Natural killer cell treated with Interleukin-12 subunit alpha and Interleukin-12 subunit beta and Interleukin-15 and Interleukin-18, amount 100 ng/mL, for 72 hours (primary cell): ENCODE results near the gene SLC12A6. TPM values are rescaled to one million over a fixed set of nuclear protein-coding genes. Genes with fewer than 3 reads are reported as not detected.
A peak's percentile ranks its signal among the peaks of the same experiment; 100 is the strongest.

ENCODE experiments used
- ATAC-seq, 2 donors: fragments of 150-1000 bp; cut with Tn5 transposase in 1 of 2; sonication (Bioruptor Pico), chemical (Tn5 transposase) in 1 of 2; 2 replicates each; pipeline ENCODE4 v1.10.0; 2021
- DNase-seq: peaks from one replicate; pipeline ENCODE4 v3.0.0; 2022; ENCODE audit warnings: low spot score
- H3K27ac Mint-ChIP-seq, 2 donors: 1 replicate in 1 of 2; 2 replicates in 1 of 2; pipeline ENCODE4 v1.8.0; 2022; ENCODE audit warnings: mixed read lengths in 2 of 2, mild to moderate bottlenecking in 1 of 2, moderate library complexity in 1 of 2
- H3K27me3 Mint-ChIP-seq, 2 donors: 1 replicate in 1 of 2; 2 replicates in 1 of 2; pipeline ENCODE4 v1.8.0; 2022; ENCODE audit warnings: mixed read lengths in 2 of 2
- H3K36me3 Mint-ChIP-seq: one replicate; pipeline ENCODE4 v1.8.0; 2022; ENCODE audit warnings: mixed read lengths
- H3K4me1 Mint-ChIP-seq, 2 donors: 1 replicate in 1 of 2; 2 replicates in 1 of 2; pipeline ENCODE4 v1.8.0; 2022; ENCODE audit warnings: low read depth in 2 of 2, mixed read lengths in 2 of 2, mild to moderate bottlenecking in 1 of 2
- H3K4me3 Mint-ChIP-seq: one replicate; pipeline ENCODE4 v1.8.0; 2022; ENCODE audit warnings: mixed read lengths
- H3K9me3 Mint-ChIP-seq: 2 replicates; pipeline ENCODE4 v1.8.0; 2022; ENCODE audit warnings: mixed read lengths
- total RNA-seq, 2 donors: library from RNA; stranded (reverse); gene quantifications; one replicate each; pipeline ENCODE4 v1.2.3, GENCODE V29; 2022

SLC12A6 gene
- total RNA-seq, 2 donors from 2014 or later = 49.5 to 67.3 TPM

DNA sequence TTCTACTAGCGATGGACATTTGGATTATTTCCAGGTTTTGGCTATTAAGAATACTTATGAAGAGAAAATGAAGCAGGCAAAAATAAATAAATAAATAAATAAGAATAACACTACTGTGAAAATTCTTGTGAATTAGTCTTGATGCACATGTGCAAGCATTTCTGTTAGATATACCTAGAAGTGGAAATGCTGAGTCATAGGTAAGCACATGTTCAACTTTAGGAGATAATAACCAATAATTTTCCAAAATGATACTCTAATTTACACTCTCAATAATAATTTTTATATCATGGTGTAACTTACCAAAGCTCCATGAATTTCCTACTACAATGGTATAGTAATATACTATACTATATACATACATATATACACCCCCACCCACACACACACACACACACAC, 89.4 kb downstream of the SLC12A6 start:
- no peaks in the 10 kb centered on the region for H3K4me1 Mint-ChIP-seq
- DNase-seq = no peak
- H3K4me3 Mint-ChIP-seq = no peak overlapping the region
- H3K27ac Mint-ChIP-seq = no peak overlapping the region
- no peaks in the 10 kb centered on the region for H3K27me3 Mint-ChIP-seq
- H3K9me3 Mint-ChIP-seq = no peaks in the 10 kb centered on the region
- H3K36me3 Mint-ChIP-seq = peaks cover 26% of the 10 kb centered on the region
- no peak for ATAC-seq

DNA sequence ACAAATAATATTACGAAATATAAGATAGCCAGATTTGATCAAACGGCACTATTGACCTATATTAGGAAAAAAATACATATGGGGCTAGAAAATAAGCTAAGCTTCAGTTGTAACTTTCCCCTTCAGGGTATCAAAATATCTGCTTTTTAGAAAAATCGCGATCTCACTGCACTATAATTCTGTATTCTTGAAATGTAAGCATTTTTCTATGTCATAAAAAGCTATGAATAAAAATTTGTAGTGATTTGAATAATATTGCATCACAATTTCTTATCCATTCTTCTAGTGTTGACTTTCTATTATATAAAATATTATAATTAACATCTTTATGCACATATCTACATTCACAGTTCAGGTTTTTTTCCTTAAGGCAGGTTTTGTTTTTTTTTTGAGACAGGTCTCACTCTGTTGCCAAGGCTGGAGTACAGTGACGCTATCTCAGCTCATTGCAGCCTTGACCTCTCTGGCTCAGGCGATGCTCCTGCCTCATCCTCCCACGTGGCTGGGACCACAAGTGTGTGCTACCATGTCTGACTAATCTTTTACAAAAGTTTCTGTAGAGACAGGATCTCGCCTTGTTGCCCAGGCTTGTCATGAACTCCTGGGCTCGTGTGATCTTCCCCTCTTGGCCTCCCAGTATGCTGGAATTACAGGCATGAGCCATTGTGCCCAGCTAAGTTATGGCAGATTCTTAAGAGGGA, 91.2 kb downstream of the SLC12A6 start:
- Mint-ChIP-seq H3K9me3 (no peaks in the 10 kb centered on the region), H3K36me3 (peaks cover 13% of the 10 kb centered on the region), H3K27ac (no peak overlapping the region), H3K27me3 (no peaks in the 10 kb centered on the region), H3K4me1 (no peaks in the 10 kb centered on the region), H3K4me3 (no peak overlapping the region)
- ATAC-seq (peak in 1 of 2 donors; percentile 53), DNase-seq (no peak)

DNA sequence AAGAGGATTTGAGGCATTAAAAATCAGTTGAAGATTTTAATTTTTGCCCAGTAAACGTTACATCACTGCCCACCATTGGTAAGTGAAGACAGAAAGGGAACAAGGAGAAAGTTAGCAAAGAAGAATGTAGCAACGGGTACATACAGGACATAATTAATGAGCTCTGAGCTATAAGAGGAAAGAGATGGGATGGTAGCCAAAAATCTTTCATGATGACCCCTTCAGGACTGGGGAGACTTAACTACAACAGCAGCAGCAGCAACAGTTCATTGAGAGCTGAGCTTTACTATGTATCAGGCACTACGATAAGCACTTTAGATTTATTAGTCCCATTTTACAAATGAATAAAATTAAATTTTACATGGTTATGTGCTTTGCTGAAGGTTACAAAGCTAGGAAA, 94.4 kb downstream of the SLC12A6 start:
- Mint-ChIP-seq H3K36me3 (peaks cover 14% of the 10 kb centered on the region), H3K9me3 (no peaks in the 10 kb centered on the region), H3K4me1 (peaks cover 15 to 26% of the 10 kb centered on the region in 2 donors), H3K27ac (peak overlapping the region in 1 of 2 donors; percentile 31), H3K27me3 (no peaks in the 10 kb centered on the region), H3K4me3 (no peak overlapping the region)
- no peak for DNase-seq
- ATAC-seq = no peak

GRCh38 chr15:34242331-34242710, 95.3 kb downstream of the SLC12A6 start:
- H3K36me3 Mint-ChIP-seq = peaks cover 14% of the 10 kb centered on the region
- H3K4me1 Mint-ChIP-seq = peaks cover 17 to 27% of the 10 kb centered on the region in 2 donors
- no peak overlapping the region for H3K27ac Mint-ChIP-seq
- DNase-seq (no peak), ATAC-seq (no peak)
- no peaks in the 10 kb centered on the region for H3K9me3 Mint-ChIP-seq
- no peaks in the 10 kb centered on the region for H3K27me3 Mint-ChIP-seq
- no peak overlapping the region for H3K4me3 Mint-ChIP-seq

DNA sequence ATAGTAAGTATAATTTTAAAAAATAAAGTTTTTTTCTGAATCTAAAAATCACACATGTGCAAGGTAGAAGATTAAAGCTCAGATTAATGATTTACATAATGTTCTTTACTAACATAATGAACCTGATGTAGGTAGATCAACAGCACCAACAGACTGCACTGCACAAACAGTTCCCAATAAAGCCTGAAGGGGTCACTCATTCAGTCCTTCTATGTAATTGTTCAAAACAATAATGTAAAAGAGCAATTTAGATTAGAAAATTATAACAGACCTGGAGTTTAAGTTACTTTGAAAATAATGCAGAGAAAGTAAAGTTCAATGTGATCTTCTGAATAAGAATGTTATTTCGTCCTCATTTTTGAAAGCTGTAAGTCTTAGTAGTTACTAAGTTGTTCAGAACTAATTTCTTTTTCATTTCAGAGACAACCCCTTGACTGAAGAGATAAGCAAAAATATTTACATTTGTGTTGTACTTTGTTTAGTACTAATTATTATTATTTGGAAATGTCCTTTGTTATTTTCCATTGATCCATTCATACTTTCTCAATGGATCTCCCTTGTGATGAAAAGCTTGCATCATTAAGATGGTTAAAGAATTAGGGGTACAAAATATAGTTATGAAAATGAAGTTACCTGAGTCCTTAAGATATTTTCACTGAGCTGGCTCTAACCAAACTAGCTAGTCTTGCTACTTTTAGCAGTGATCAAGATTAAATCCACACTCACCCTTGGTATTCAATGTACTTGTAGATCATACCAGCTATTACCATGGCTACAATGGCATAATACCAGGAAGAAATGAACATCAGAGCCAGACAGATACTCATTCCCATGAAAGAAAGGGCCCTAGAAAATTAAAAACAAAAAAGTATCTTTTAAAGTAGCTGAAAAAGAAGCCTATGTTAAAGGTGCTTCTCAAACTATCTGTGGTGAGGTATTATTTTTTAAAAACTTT, 95.9 kb downstream of the SLC12A6 start:
- H3K27ac Mint-ChIP-seq = peak overlapping the region in 1 of 2 donors; percentile 49
- H3K4me3 Mint-ChIP-seq = no peak overlapping the region
- no peaks in the 10 kb centered on the region for H3K27me3 Mint-ChIP-seq
- DNase-seq = no peak
- peaks cover 14% of the 10 kb centered on the region for H3K36me3 Mint-ChIP-seq
- H3K9me3 Mint-ChIP-seq = no peaks in the 10 kb centered on the region
- peak; percentile 66 to 71 for ATAC-seq
- H3K4me1 Mint-ChIP-seq = peaks cover 17 to 27% of the 10 kb centered on the region in 2 donors

- Mint-ChIP-seq H3K4me3 (no peak overlapping the region), H3K9me3 (no peaks in the 10 kb centered on the region), H3K27ac (peak overlapping the region; percentile 83 to 97), H3K27me3 (no peaks in the 10 kb centered on the region), H3K4me1 (peaks cover 17 to 27% of the 10 kb centered on the region in 2 donors), H3K36me3 (peaks cover 14% of the 10 kb centered on the region)
- ATAC-seq (no peak), DNase-seq (no peak)
Observed at GRCh38 chr15:34240537-34240936, 97.0 kb downstream of the SLC12A6 start.

GRCh38 chr15:34239151-34239808, 98.3 kb downstream of the SLC12A6 start:
- Mint-ChIP-seq H3K27me3 (no peaks in the 10 kb centered on the region), H3K36me3 (peaks cover 9% of the 10 kb centered on the region), H3K4me1 (peaks cover 17 to 27% of the 10 kb centered on the region in 2 donors), H3K9me3 (no peaks in the 10 kb centered on the region), H3K4me3 (peak overlapping the region; percentile 73), H3K27ac (peak overlapping the region; percentile 83 to 97)
- peak; percentile 91 to 94 for ATAC-seq
- no peak for DNase-seq

GRCh38 chr15:34233614-34234013, 104.0 kb downstream of the SLC12A6 start:
- H3K27ac Mint-ChIP-seq = peak overlapping the region in 1 of 2 donors; percentile 69
- no peak for ATAC-seq
- no peaks in the 10 kb centered on the region for H3K9me3 Mint-ChIP-seq
- H3K27me3 Mint-ChIP-seq = no peaks in the 10 kb centered on the region
- H3K36me3 Mint-ChIP-seq = peaks cover 11% of the 10 kb centered on the region
- peaks cover 5 to 6% of the 10 kb centered on the region in 2 donors for H3K4me1 Mint-ChIP-seq
- no peak overlapping the region for H3K4me3 Mint-ChIP-seq
- no peak for DNase-seq

DNA sequence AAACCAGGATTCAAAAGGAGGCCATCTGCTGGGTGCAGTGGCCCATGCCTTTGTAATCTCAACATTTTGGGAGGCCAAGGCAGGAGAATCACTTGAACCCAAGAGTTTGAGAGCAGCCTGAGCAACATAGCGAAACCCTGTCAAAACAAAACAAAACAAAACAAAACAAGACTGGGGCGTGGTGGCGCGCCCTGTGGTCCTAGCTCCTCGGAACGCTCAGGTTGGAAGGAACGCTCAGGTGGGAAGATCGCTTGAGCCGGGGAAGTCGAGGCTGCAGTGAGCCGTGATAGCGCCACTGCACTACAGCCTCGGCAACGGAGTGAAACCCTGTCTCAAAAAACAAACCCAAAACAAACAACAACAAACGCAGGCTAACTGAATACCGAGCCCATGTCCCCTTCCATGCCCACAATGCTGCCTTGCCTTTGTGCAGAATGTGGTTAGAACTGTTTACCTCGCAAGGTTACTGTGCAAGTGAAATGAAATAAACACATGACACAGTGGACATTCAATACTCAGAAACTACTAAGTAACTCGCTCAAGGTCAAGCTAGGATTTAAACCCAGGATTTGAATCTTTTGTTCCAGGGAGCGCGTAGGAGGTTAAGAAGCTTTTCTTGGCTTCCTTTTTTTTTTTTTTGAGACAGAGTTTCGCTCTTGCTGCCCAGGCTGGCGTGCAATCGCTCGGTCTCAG, 113.5 kb downstream of the SLC12A6 start:
- Mint-ChIP-seq H3K36me3 (peaks cover 15% of the 10 kb centered on the region), H3K4me1 (peaks cover 28 to 31% of the 10 kb centered on the region in 2 donors), H3K4me3 (peak overlapping the region; percentile 98), H3K27ac (peak overlapping the region; percentile 97 to 98), H3K9me3 (no peaks in the 10 kb centered on the region), H3K27me3 (no peaks in the 10 kb centered on the region)
- peak in 1 of 2 donors; percentile 25 for ATAC-seq
- no peak for DNase-seq

DNA sequence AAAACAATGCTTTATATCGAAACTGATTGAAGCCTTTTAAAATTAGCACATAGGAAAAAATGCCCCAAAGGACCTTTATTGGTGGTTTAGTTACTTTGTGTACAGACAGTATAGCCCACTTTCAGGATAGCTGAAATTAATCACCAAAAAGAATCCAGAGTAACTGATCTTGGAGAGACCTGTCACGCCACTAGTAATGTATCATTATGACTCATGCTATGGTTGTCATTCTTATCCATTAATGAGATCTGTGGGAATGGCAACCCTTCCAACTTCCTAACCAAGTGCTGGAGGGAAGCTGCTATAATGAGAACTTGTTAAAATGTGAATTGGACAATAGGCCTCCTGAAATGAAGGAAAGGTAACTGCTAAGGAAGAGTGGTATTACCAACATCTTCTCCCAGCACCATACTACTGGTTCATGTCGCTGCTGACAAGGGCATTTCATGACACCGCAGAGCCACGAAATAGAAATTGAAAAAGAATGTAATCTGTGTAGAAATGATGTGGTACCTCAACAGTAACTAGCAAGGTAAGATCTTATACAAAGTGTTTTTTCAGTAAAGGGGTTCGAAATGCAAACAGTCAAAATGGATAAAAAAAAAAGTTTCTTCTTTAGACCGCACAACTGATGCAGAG, 119.9 kb downstream of the SLC12A6 start:
- no peak overlapping the region for H3K4me3 Mint-ChIP-seq
- no peaks in the 10 kb centered on the region for H3K36me3 Mint-ChIP-seq
- ATAC-seq (no peak), DNase-seq (no peak)
- peaks cover 0 to 5% of the 10 kb centered on the region in 2 donors for H3K27me3 Mint-ChIP-seq
- peaks cover 0 to 3% of the 10 kb centered on the region in 2 donors for H3K4me1 Mint-ChIP-seq
- H3K9me3 Mint-ChIP-seq = no peaks in the 10 kb centered on the region
- no peak overlapping the region for H3K27ac Mint-ChIP-seq

DNA sequence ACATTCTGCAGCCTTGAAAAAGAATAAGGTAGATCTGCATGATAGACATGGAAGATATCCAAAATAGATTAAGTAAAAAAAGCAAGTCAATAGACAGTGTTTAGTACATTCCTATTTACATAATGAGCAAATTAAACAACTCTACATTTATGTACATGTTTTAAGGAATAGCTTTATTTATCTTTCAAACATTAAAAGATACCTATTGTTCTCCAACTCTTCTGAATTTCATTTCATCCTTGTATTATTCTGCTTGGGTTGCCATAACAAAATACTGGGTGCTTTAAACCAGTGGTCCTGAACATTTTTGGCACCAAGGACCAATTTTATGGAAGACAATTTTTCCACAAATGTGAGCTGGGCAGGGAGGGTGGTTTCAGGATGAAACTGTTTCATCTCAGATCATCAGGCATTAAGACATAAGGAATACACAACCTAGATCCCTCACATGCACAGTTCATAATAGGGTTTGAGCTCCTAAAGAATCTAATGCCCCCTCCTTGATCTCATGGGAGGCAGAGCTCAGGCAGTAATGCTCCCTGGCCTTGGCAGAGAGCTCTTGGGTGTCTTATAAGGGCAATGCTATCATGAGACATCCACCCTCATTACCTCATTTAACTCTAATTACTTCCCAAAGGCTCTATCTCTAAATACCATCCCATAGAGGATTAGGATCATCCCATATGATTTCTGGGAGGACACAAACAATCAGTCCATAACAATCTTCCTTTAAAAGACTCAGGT, 120.9 kb downstream of the SLC12A6 start:
- H3K9me3 Mint-ChIP-seq = no peaks in the 10 kb centered on the region
- H3K4me3 Mint-ChIP-seq = no peak overlapping the region
- peaks cover 0 to 5% of the 10 kb centered on the region in 2 donors for H3K27me3 Mint-ChIP-seq

DNA sequence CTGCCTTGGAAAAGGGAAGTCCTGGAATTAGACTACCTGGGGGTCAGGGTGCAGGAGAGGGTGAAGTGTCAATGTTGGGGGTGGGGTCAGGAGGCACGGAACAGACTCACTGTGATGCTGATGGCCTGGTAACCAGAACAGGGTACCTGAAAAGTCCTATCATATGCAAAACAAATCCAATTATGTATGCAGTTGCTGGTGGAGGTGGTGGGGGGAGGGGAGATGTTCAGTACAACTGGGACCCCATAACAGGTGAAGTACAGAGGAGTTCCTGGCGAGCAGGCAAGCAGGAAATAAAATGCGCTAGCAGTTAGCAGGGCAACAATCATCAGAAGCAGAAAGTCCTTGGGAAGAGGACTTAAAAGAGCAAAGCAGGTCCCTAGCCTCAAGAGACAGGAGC, 123.4 kb downstream of the SLC12A6 start:
- DNase-seq (no peak), ATAC-seq (no peak)
- Mint-ChIP-seq H3K9me3 (no peaks in the 10 kb centered on the region), H3K27me3 (peaks cover 0 to 5% of the 10 kb centered on the region in 2 donors), H3K4me3 (no peak overlapping the region), H3K27ac (no peak overlapping the region), H3K4me1 (peaks cover 2 to 5% of the 10 kb centered on the region in 2 donors), H3K36me3 (no peaks in the 10 kb centered on the region)

More for the DNA sequence above, 120.9 kb downstream of the SLC12A6 start:
- no peak for DNase-seq
- ATAC-seq = no peak
- Mint-ChIP-seq H3K36me3 (no peaks in the 10 kb centered on the region), H3K27ac (no peak overlapping the region), H3K4me1 (no peaks in the 10 kb centered on the region)
